HepG2 (cell line): ENCODE results near the gene CASKIN2. TPM values are rescaled to one million over a fixed set of nuclear protein-coding genes. Genes with fewer than 3 reads are reported as not detected.

Source experiments
- ATM ChIP-seq: fragments of 450-650 bp; IDR thresholded peaks from 2 replicates; pipeline ENCODE4 v1.7.1; 2017; ENCODE audit warnings: mild to moderate bottlenecking, borderline replicate concordance
- HOXA7 ChIP-seq: sonication (generic); formaldehyde crosslinking; IDR thresholded peaks from 2 replicates; pipeline ENCODE4 v1.8.1; 2022; ENCODE audit warnings: mild to moderate bottlenecking, missing genetic modification reagents, moderate library complexity
- JUNB ChIP-seq: sonication (generic); formaldehyde crosslinking; IDR thresholded peaks from 2 replicates; pipeline ENCODE4 v1.8.0; 2022; ENCODE audit warnings: missing genetic modification reagents, mild to moderate bottlenecking, borderline replicate concordance
- LRRFIP1 ChIP-seq: sonication (generic); formaldehyde crosslinking; conservative IDR thresholded peaks from 2 replicates; pipeline ENCODE4 v1.4.0; 2020; ENCODE audit warnings: missing genetic modification reagents
- NCOA1 ChIP-seq: sonication (generic); formaldehyde crosslinking; IDR thresholded peaks from 2 replicates; pipeline ENCODE4 v1.9.0; 2021; ENCODE audit warnings: missing genetic modification reagents
- ZNF274 ChIP-seq: sonication (generic); formaldehyde crosslinking; IDR thresholded peaks from 2 replicates; pipeline ENCODE4 v1.5.1; 2020; ENCODE audit warnings: mild to moderate bottlenecking, missing genetic modification reagents
- ZNF281 ChIP-seq: sonication (generic); formaldehyde crosslinking; IDR thresholded peaks from 2 replicates; pipeline ENCODE4 v1.4.0; 2020; ENCODE audit warnings: missing genetic modification reagents, borderline replicate concordance
- ZNF335 ChIP-seq: sonication (generic); formaldehyde crosslinking; IDR thresholded peaks from 2 replicates; pipeline ENCODE4 v1.4.0; 2020; ENCODE audit warnings: missing genetic modification reagents
- ZNF407 ChIP-seq: sonication (generic); formaldehyde crosslinking; IDR thresholded peaks from one replicate; pipeline ENCODE4 v1.5.1; 2020; ENCODE audit warnings: mild to moderate bottlenecking, missing genetic modification reagents; ENCODE audit errors: not compliant biosample characterization
- ZNF503 ChIP-seq: sonication (generic); formaldehyde crosslinking; IDR thresholded peaks from 2 replicates; pipeline ENCODE4 v1.4.0; 2020; ENCODE audit warnings: missing genetic modification reagents
- ZNF7 ChIP-seq: IDR thresholded peaks from 2 replicates; pipeline ENCODE4 v1.6.1; 2016; ENCODE audit warnings: missing biosample characterization, missing genetic modification reagents
- ZNF737 ChIP-seq: sonication (generic); formaldehyde crosslinking; IDR thresholded peaks from 2 replicates; pipeline ENCODE4 v1.5.0; 2020; ENCODE audit warnings: missing genetic modification reagents, mild to moderate bottlenecking, borderline replicate concordance
- polyA plus RNA-seq, 8 experiments: library from polyadenylated mRNA; depleted of rRNA in 3 of 8; stranded (reverse) in 7 of 8; unstranded in 1 of 8; fragments of >200 nt; fragmentation: Illumina TruSeq in 4 of 8; extraction: Trizol in 4 of 8; gene quantifications; 2 replicates each; pipeline versions ENCODE4 v1.2.1 to v1.2.3, GENCODE V29; 2011 to 2016; ENCODE audit warnings: low read depth in 4 of 8, missing spikeins in 1 of 8, mixed read lengths in 1 of 8; ENCODE audit not compliant: insufficient read depth in 1 of 8
- total RNA-seq, 5 experiments: library from RNA; depleted of rRNA; stranded (reverse); fragments of >200 nt; fragmentation: Illumina TruSeq; extraction: Trizol; gene quantifications; 2 replicates each; pipeline ENCODE4 v1.2.3, GENCODE V29; 2016; ENCODE audit warnings: low read depth in 1 of 5

CASKIN2 gene
- total and polyA plus RNA-seq, 2 of the 13 experiments (the other 11 are each of a cell fraction or from before 2014, with no cell fraction given), result 5.2 to 7.8 TPM

- TF ChIP-seq LRRFIP1 (CRISPR knock-in tag) (no peak), ZNF274 (CRISPR knock-in tag) (peak; percentile 87), ZNF281 (peak; percentile 67; the same call in 1 of the 2 replicates), ZNF407 (peak; percentile 75), ZNF7 (CRISPR knock-in tag) (no peak), JUNB (CRISPR knock-in tag) (no peak), ZNF737 (CRISPR knock-in tag) (no peak; the same call in 1 of the 2 replicates), ZNF503 (peak; percentile 92), ZNF335 (peak; percentile 93), ATM (no peak), HOXA7 (no peak), NCOA1 (CRISPR knock-in tag) (peak; percentile 94; the same call in 1 of the 2 replicates)
Observed at GRCh38 chr17:75511610-75512575, 3.4 kb downstream of the CASKIN2 start (continued).
